ENCODE data around the gene DPP6. TPM values are rescaled to one million over a fixed set of nuclear protein-coding genes. Genes with fewer than 3 reads are reported as not detected.

DPP6 gene
- total RNA-seq, 1 experiment from 2014 or later: not detected

DNA sequence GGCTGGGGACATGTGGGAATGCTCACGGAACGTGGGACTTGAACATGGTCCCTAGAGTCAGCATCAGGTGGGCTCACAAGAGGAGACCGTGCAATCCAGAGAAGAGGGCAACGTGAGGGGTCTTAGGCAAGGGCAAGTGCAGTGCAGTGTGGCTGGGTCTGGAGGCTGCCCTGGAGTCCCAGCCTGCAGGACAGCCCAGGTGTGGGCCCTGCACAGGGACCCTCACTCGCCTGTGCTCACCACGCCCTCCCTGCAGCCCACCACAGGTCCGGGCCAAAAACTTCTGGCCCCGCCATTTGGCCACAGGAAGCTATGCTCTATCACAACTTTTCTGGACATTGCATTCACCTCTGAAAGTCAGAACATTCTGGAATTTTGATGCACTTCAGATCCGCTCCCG, 817.2 kb downstream of the DPP6 start:
- no peak for TF ChIP-seq EZH2 (IDR thresholded peaks at IDR 0.05; ENCODE audit: low read depth)
- TF ChIP-seq, protein P1, sequence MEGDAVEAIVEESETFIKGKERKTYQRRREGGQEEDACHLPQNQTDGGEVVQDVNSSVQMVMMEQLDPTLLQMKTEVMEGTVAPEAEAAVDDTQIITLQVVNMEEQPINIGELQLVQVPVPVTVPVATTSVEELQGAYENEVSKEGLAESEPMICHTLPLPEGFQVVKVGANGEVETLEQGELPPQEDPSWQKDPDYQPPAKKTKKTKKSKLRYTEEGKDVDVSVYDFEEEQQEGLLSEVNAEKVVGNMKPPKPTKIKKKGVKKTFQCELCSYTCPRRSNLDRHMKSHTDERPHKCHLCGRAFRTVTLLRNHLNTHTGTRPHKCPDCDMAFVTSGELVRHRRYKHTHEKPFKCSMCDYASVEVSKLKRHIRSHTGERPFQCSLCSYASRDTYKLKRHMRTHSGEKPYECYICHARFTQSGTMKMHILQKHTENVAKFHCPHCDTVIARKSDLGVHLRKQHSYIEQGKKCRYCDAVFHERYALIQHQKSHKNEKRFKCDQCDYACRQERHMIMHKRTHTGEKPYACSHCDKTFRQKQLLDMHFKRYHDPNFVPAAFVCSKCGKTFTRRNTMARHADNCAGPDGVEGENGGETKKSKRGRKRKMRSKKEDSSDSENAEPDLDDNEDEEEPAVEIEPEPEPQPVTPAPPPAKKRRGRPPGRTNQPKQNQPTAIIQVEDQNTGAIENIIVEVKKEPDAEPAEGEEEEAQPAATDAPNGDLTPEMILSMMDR (conservative IDR thresholded peaks at IDR 0.05): no peak
- ChIA-PET CTCF (no interaction called here), POLR2A (ENCODE audit: unreplicated experiment) (no interaction called here)
- DNase-seq: no peak
- Histone ChIP-seq H2AFZ (no peak overlapping the region), H3K27ac (no peak overlapping the region), H3K9me2 (ENCODE audit: insufficient read depth) (no peaks in the 10 kb centered on the region), H3K36me3 (ENCODE audit: low read depth) (no peaks in the 10 kb centered on the region), H3K4me1 (replicated peaks; ENCODE audit: insufficient read depth) (no peaks in the 10 kb centered on the region), H3K79me2 (ENCODE audit: low read depth) (no peaks in the 10 kb centered on the region), H3K9me3 (ENCODE audit: insufficient read depth, low read depth) (no peaks in the 10 kb centered on the region), H3K27me3 (ENCODE audit: insufficient read depth, low read depth) (peaks cover 98% of the 10 kb centered on the region), H3F3A (ENCODE audit: insufficient read depth, low read depth) (no peaks in the 10 kb centered on the region), H3K4me3 (no peak overlapping the region), H4K20me1 (ENCODE audit: insufficient read depth) (no peaks in the 10 kb centered on the region), H3K4me2 (no peak overlapping the region)
- BruUV-seq (replicated peaks): no TSS peak
- intact Hi-C loops (cut with micrococcal nuclease; ENCODE audit: unreplicated experiment): no loop called here

DNA sequence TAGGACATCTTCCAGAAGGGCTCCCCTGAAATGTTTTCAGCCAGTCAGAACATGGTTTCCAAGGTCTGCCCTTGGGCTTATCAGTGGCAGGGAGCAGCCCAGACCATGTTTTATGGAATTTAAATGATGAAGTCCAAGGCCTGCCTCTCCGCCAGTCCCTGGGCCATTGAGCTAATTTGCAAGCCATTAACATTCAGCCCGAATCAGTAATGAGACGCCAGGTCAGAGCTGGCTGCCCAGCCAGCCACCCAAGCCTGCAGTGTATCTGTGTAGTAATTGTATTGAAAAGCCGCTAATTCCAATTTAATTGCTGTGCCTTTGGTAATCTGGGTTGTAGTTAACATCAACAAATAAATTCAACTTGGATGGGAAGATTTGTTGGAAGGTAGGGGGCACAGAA, 819.3 kb downstream of the DPP6 start:
- Histone ChIP-seq H3F3A (ENCODE audit: insufficient read depth, low read depth) (no peaks in the 10 kb centered on the region), H3K4me2 (no peak overlapping the region), H3K27ac (no peak overlapping the region), H4K20me1 (ENCODE audit: insufficient read depth) (no peaks in the 10 kb centered on the region), H3K79me2 (ENCODE audit: low read depth) (no peaks in the 10 kb centered on the region), H3K9me3 (ENCODE audit: insufficient read depth, low read depth) (no peaks in the 10 kb centered on the region), H2AFZ (no peak overlapping the region), H3K27me3 (ENCODE audit: insufficient read depth, low read depth) (peaks cover 98% of the 10 kb centered on the region), H3K4me3 (no peak overlapping the region), H3K4me1 (replicated peaks; ENCODE audit: insufficient read depth) (no peaks in the 10 kb centered on the region), H3K36me3 (ENCODE audit: low read depth) (no peaks in the 10 kb centered on the region), H3K9me2 (ENCODE audit: insufficient read depth) (no peaks in the 10 kb centered on the region)
- peak; percentile 85; the same call in 1 of the 2 replicates for TF ChIP-seq EZH2 (IDR thresholded peaks at IDR 0.05; ENCODE audit: low read depth)
- TF ChIP-seq, protein P1 (conservative IDR thresholded peaks at IDR 0.05): no peak
- no TSS peak for BruUV-seq (replicated peaks)
- ChIA-PET POLR2A (ENCODE audit: unreplicated experiment) (no interaction called here), CTCF (no interaction called here)
- DNase-seq: no peak
- intact Hi-C loops (cut with micrococcal nuclease; ENCODE audit: unreplicated experiment): no loop called here

DNA sequence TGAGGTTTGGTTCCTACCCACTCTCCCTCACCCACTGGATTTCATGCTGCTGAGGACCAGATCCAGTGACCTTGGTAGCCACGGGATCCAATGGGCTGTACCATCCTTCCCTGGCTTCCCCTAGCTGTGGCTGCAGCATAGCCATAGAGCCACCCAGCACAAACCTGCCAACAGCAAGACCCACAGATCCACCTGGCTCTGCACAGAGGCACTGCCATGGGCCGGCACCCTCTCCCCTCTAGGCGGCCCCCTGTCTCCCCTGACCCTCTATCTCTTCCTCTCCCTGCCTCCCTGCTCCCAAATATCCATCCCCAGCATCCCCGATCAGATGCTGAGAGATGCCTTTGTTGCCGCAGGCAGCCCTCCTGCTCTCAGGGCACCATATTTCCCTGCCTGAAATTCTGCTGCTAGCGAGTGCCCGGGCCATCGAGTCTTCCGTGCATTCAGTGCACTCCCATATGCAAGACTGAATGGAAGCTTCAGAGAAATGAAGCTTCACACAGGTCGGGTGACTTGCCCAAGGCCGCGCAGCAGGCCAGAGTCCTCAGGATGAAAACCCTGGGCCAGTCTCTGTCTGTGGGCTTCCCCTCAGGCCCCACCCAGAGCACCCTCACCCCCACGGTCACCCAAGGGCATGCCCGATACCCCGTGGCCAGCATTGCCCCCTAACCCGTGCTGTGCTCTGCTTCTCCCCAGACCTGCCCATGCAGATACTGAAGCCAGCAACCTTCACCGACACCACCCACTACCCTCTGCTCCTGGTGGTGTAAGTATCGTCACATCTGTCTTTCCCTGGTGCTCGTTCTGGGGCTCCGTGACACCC, 819.9 kb downstream of the DPP6 start:
- H2AFZ ChIP-seq: no peak overlapping the region
- peaks cover 98% of the 10 kb centered on the region for H3K27me3 ChIP-seq (ENCODE audit: insufficient read depth, low read depth)
- no peak overlapping the region for H3K4me2 ChIP-seq
- no peak overlapping the region for H3K27ac ChIP-seq
- TF ChIP-seq, protein P1 (conservative IDR thresholded peaks at IDR 0.05): no peak
- no peak for TF ChIP-seq EZH2 (IDR thresholded peaks at IDR 0.05; ENCODE audit: low read depth)
- H3K79me2 ChIP-seq (ENCODE audit: low read depth): no peaks in the 10 kb centered on the region
- H3K36me3 ChIP-seq (ENCODE audit: low read depth): no peaks in the 10 kb centered on the region
- no peaks in the 10 kb centered on the region for H3K4me1 ChIP-seq (replicated peaks; ENCODE audit: insufficient read depth)
- POLR2A ChIA-PET (ENCODE audit: unreplicated experiment): no interaction called here
- CTCF ChIA-PET: no interaction called here
- no peaks in the 10 kb centered on the region for H3K9me3 ChIP-seq (ENCODE audit: insufficient read depth, low read depth)
- intact Hi-C loops (cut with micrococcal nuclease; ENCODE audit: unreplicated experiment): no loop called here
- H3F3A ChIP-seq (ENCODE audit: insufficient read depth, low read depth): no peaks in the 10 kb centered on the region
- H3K4me3 ChIP-seq: no peak overlapping the region
- H4K20me1 ChIP-seq (ENCODE audit: insufficient read depth): no peaks in the 10 kb centered on the region
- DNase-seq: no peak
- no TSS peak for BruUV-seq (replicated peaks)
- H3K9me2 ChIP-seq (ENCODE audit: insufficient read depth): no peaks in the 10 kb centered on the region
